Calu3 (cell line): ENCODE measurements around the gene FRMPD4. TPM values are rescaled to one million over a fixed set of nuclear protein-coding genes. Genes with fewer than 3 reads are reported as not detected.
A peak's percentile ranks its signal among the peaks of the same experiment; 100 is the strongest.

Experiments used
- BruUV-seq: library from RNA; stranded (reverse); fragments of 400-500 nt; replicated peaks from 2 replicates; lab custom pipeline; 2021; lab: Mats Ljungman, UMichigan
- CTCF ChIA-PET: fragments of 300-600 bp; sonication (Branson Sonifier 250); formaldehyde crosslinking; loops from one replicate; lab custom pipeline; 2022; ENCODE audit warnings: antibody characterized with exemption; lab: Charles Lee
- DNase-seq: peaks from one replicate; pipeline ENCODE4 v3.0.0; 2022
- H3K27ac Mint-ChIP-seq: one replicate; pipeline ENCODE4 v1.8.0; 2022; ENCODE audit warnings: mixed read lengths; ENCODE audit not compliant: unreplicated experiment
- H3K27me3 Mint-ChIP-seq: one replicate; pipeline ENCODE4 v1.8.0; 2022; ENCODE audit warnings: mixed read lengths; ENCODE audit not compliant: unreplicated experiment
- H3K36me3 Mint-ChIP-seq: one replicate; pipeline ENCODE4 v1.8.0; 2022; ENCODE audit warnings: mild to moderate bottlenecking, moderate library complexity, mixed read lengths; ENCODE audit not compliant: insufficient read depth, unreplicated experiment
- H3K4me1 Mint-ChIP-seq: one replicate; pipeline ENCODE4 v1.8.0; 2022; ENCODE audit warnings: mild to moderate bottlenecking, low read depth, mixed read lengths; ENCODE audit not compliant: unreplicated experiment
- H3K4me3 Mint-ChIP-seq: one replicate; pipeline ENCODE4 v1.8.0; 2022; ENCODE audit warnings: mild to moderate bottlenecking, low read depth, moderate library complexity, mixed read lengths; ENCODE audit not compliant: unreplicated experiment
- H3K9me3 Mint-ChIP-seq: one replicate; pipeline ENCODE4 v1.8.0; 2022; ENCODE audit warnings: low read depth, mixed read lengths; ENCODE audit not compliant: unreplicated experiment
- CTCF ChIP-seq: fragments of 200-600 bp; IDR thresholded peaks from one replicate; pipeline ENCODE4 v1.8.0; 2022; ENCODE audit warnings: antibody characterized with exemption; ENCODE audit not compliant: unreplicated experiment
- intact Hi-C: fragments of 100-400 bp; cut with micrococcal nuclease; formaldehyde crosslinking; loops from one replicate; pipeline ENCODE4 v1.10.0; 2022; ENCODE audit not compliant: unreplicated experiment
- total RNA-seq: library from RNA; stranded (reverse); gene quantifications from 2 replicates; pipeline ENCODE4 v1.2.3, GENCODE V29; 2022

Gene FRMPD4
- total RNA-seq, 1 experiment from 2014 or later, result not detected

- no peak for TF ChIP-seq CTCF
- DNase-seq, result peak; percentile 73
- intact Hi-C loops, result no loop called here
- H3K36me3 Mint-ChIP-seq, result peaks cover 4% of the 10 kb centered on the region
- no peaks in the 10 kb centered on the region for H3K9me3 Mint-ChIP-seq
- H3K27me3 Mint-ChIP-seq, result no peaks in the 10 kb centered on the region
- peaks cover 14% of the 10 kb centered on the region for H3K4me1 Mint-ChIP-seq
- H3K4me3 Mint-ChIP-seq, result no peak overlapping the region
- CTCF ChIA-PET, result interaction anchor here (0.6 kb wide), 1 partner anchor 30 kb away, joined by 3 read pairs; no protein-coding TSS in a partner anchor
- peak overlapping the region; percentile 39 for H3K27ac Mint-ChIP-seq
- BruUV-seq, result no TSS peak
These were observed 603.1 kb downstream of the FRMPD4 start for GRCh38 chrX:12741416-12741815.

- no TSS peak for BruUV-seq
- no peaks in the 10 kb centered on the region for H3K4me1 Mint-ChIP-seq
- CTCF ChIA-PET, result no interaction called here
- H3K27ac Mint-ChIP-seq, result no peak overlapping the region
- no peaks in the 10 kb centered on the region for H3K36me3 Mint-ChIP-seq
- intact Hi-C loops, result no loop called here
- TF ChIP-seq CTCF, result no peak
- DNase-seq, result no peak
- H3K4me3 Mint-ChIP-seq, result no peak overlapping the region
- H3K9me3 Mint-ChIP-seq, result peaks cover 3% of the 10 kb centered on the region
- H3K27me3 Mint-ChIP-seq, result no peaks in the 10 kb centered on the region
These were observed 609.2 kb downstream of the FRMPD4 start for GRCh38 chrX:12747433-12747832.

GRCh38 chrX:12751887-12752286 lies 613.6 kb downstream of the FRMPD4 start:
- Mint-ChIP-seq H3K36me3 (no peaks in the 10 kb centered on the region), H3K27ac (no peak overlapping the region)
- BruUV-seq, result no TSS peak

GRCh38 chrX:12753366-12753765 lies 615.1 kb downstream of the FRMPD4 start:
- TF ChIP-seq CTCF, result no peak
- CTCF ChIA-PET, result interaction anchor here (0.7 kb wide), 1 partner anchor 64 kb away, joined by 6 read pairs; no protein-coding TSS in a partner anchor
- no peak overlapping the region for H3K27ac Mint-ChIP-seq
- no peaks in the 10 kb centered on the region for H3K4me1 Mint-ChIP-seq
- peaks cover 3% of the 10 kb centered on the region for H3K9me3 Mint-ChIP-seq
- H3K27me3 Mint-ChIP-seq, result peaks cover 12% of the 10 kb centered on the region
- no peak for DNase-seq
- intact Hi-C loops, result no loop called here
- no peak overlapping the region for H3K4me3 Mint-ChIP-seq
- no TSS peak for BruUV-seq
- no peaks in the 10 kb centered on the region for H3K36me3 Mint-ChIP-seq

More at GRCh38 chrX:12751887-12752286, 613.6 kb downstream of the FRMPD4 start:
- Mint-ChIP-seq H3K9me3 (peaks cover 3% of the 10 kb centered on the region), H3K27me3 (no peaks in the 10 kb centered on the region), H3K4me3 (no peak overlapping the region), H3K4me1 (no peaks in the 10 kb centered on the region)
- TF ChIP-seq CTCF, result no peak
- intact Hi-C loops, result no loop called here
- no peak for DNase-seq
- CTCF ChIA-PET, result no interaction called here
